ENCODE results near the gene MANEAL.
A peak's percentile ranks its signal among the peaks of the same experiment; 100 is the strongest.
"Not testable (repeated sequence)": the region's sequence is repeated elsewhere in the genome, so short reads cannot be mapped to it uniquely, and the experiment has no call there.

MANEAL gene

GRCh38 chr1:37764414-37764825 lies 29.2 kb upstream of the MANEAL start:
- TF ChIP-seq POLR2A (IDR thresholded peaks at IDR 0.05; ENCODE audit: low read length) (no peak), GATA1 (IDR thresholded peaks at IDR 0.05; ENCODE audit: low read depth, low read length) (no peak)
- DNase-seq, result peak; percentile 64 to 66

- DNase-seq, result no peak
Measured at GRCh38 chr1:37764888-37765441, 28.7 kb upstream of the MANEAL start, which contains the start of gene EPHA10. Gene EPHA10 (minus strand): TSS chr1:37765120. CDS start chr1:37765066, 54 bp downstream.

GRCh38 chr1:37765916-37766664 lies 27.6 kb upstream of the MANEAL start:
- TF ChIP-seq GATA1 (IDR thresholded peaks at IDR 0.05; ENCODE audit: low read depth, low read length) (no peak), POLR2A (IDR thresholded peaks at IDR 0.05; ENCODE audit: low read length) (no peak)
- no peak for DNase-seq

More at GRCh38 chr1:37764888-37765441, 28.7 kb upstream of the MANEAL start, which contains the start of gene EPHA10:
- TF ChIP-seq GATA1 (IDR thresholded peaks at IDR 0.05; ENCODE audit: low read depth, low read length) (no peak), POLR2A (IDR thresholded peaks at IDR 0.05; ENCODE audit: low read length) (no peak)

- TF ChIP-seq GATA1 (IDR thresholded peaks at IDR 0.05; ENCODE audit: low read depth, low read length) (no peak), POLR2A (IDR thresholded peaks at IDR 0.05; ENCODE audit: low read length) (no peak)
- DNase-seq, result no peak
Measured at GRCh38 chr1:37767488-37767887, 26.2 kb upstream of the MANEAL start.

GRCh38 chr1:37771440-37771839 lies 22.2 kb upstream of the MANEAL start:
- DNase-seq, result not testable (repeated sequence)

GRCh38 chr1:37776946-37777516 lies 16.6 kb upstream of the MANEAL start:
- TF ChIP-seq POLR2A (IDR thresholded peaks at IDR 0.05; ENCODE audit: low read length), result no peak
- TF ChIP-seq GATA1 (IDR thresholded peaks at IDR 0.05; ENCODE audit: low read depth, low read length), result no peak
- no peak for DNase-seq

- DNase-seq, result no peak
- no peak for TF ChIP-seq POLR2A (IDR thresholded peaks at IDR 0.05; ENCODE audit: low read length)
- no peak for TF ChIP-seq GATA1 (IDR thresholded peaks at IDR 0.05; ENCODE audit: low read depth, low read length)
Measured at GRCh38 chr1:37778654-37779053, 15.0 kb upstream of the MANEAL start.

GRCh38 chr1:37782491-37782890 lies 11.2 kb upstream of the MANEAL start:
- no peak for TF ChIP-seq POLR2A (IDR thresholded peaks at IDR 0.05; ENCODE audit: low read length)
- TF ChIP-seq GATA1 (IDR thresholded peaks at IDR 0.05; ENCODE audit: low read depth, low read length), result no peak
- DNase-seq, result no peak

- no peak for TF ChIP-seq GATA1 (IDR thresholded peaks at IDR 0.05; ENCODE audit: low read depth, low read length)
- no peak for TF ChIP-seq POLR2A (IDR thresholded peaks at IDR 0.05; ENCODE audit: low read length)
- no peak for DNase-seq
Measured at GRCh38 chr1:37792943-37793686, 532 bp upstream of the MANEAL start.

- TF ChIP-seq POLR2A (IDR thresholded peaks at IDR 0.05; ENCODE audit: low read length) (no peak), GATA1 (IDR thresholded peaks at IDR 0.05; ENCODE audit: low read depth, low read length) (no peak)
- DNase-seq, result no peak
Measured at GRCh38 chr1:37794372-37795339, 1.0 kb downstream of the MANEAL start.

GRCh38 chr1:37795340-37796125 lies 1.9 kb downstream of the MANEAL start:
- no peak for TF ChIP-seq POLR2A (IDR thresholded peaks at IDR 0.05; ENCODE audit: low read length)
- no peak for TF ChIP-seq GATA1 (IDR thresholded peaks at IDR 0.05; ENCODE audit: low read depth, low read length)
- peak; percentile 61 to 68 for DNase-seq

GRCh38 chr1:37797750-37798345 lies 4.2 kb downstream of the MANEAL start:
- TF ChIP-seq GATA1 (IDR thresholded peaks at IDR 0.05; ENCODE audit: low read depth, low read length), result no peak
- no peak for TF ChIP-seq POLR2A (IDR thresholded peaks at IDR 0.05; ENCODE audit: low read length)
- DNase-seq, result no peak
